Astrocyte (in vitro differentiated cells and primary cell): ENCODE data around the gene GRM7.

Source experiments
- CTCF ChIP-seq: IDR thresholded peaks from 2 replicates; pipeline ENCODE4 v1.5.1; 2011; ENCODE audit warnings: low read depth, mild to moderate bottlenecking, inconsistent platforms, low read length, moderate library complexity; ENCODE audit not compliant: insufficient read depth
- EZH2 ChIP-seq: IDR thresholded peaks from 2 replicates; pipeline ENCODE4 v1.6.1; 2012; ENCODE audit warnings: mild to moderate bottlenecking, low read length, inconsistent platforms; ENCODE audit not compliant: insufficient read depth

DNA sequence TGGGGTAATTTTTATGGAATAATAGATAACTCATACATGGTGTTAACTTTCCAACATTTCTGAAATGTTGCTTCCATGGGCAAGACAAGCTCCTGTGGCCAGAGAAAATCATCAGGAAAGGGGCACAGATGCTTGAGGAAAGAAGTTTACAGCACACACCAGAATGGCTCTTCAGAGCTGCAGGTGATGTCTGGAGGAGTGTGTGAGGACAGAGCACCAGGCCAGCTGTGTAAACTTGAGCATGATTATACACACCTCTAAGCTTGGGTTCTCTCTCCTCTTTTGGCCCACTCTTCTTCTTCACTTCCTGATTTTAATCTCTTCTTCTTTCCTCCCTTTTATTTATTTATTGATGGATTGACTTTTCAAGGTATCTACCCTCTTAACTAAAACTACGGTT, 676.0 kb downstream of the GRM7 start:
- no peak for TF ChIP-seq CTCF
- no peak for TF ChIP-seq EZH2
